Dendritic cell treated with granulocyte-macrophage colony-stimulating factor and Interleukin-4, amounts not matched to agents 40 ng/mL and 50 ng/mL, for 4 days (primary cell): ENCODE results near the gene GPC6.

Experiments used
- H3K27ac Mint-ChIP-seq: one replicate; pipeline ENCODE4 v1.8.0; 2022; ENCODE audit warnings: mild to moderate bottlenecking, mixed read lengths
- H3K27me3 Mint-ChIP-seq: one replicate; pipeline ENCODE4 v1.8.0; 2022; ENCODE audit warnings: mild to moderate bottlenecking, mixed read lengths
- H3K36me3 Mint-ChIP-seq: one replicate; pipeline ENCODE4 v1.8.0; 2022; ENCODE audit warnings: low read depth, mixed read lengths
- H3K4me1 Mint-ChIP-seq: one replicate; pipeline ENCODE4 v1.8.0; 2022; ENCODE audit warnings: low read depth, mixed read lengths
- H3K4me3 Mint-ChIP-seq: one replicate; pipeline ENCODE4 v1.8.0; 2022; ENCODE audit warnings: mild to moderate bottlenecking, moderate library complexity, mixed read lengths
- H3K9me3 Mint-ChIP-seq: one replicate; pipeline ENCODE4 v1.8.0; 2022; ENCODE audit warnings: mixed read lengths
- intact Hi-C: fragments of 100-400 bp; cut with micrococcal nuclease; formaldehyde crosslinking; loops from one replicate; pipeline ENCODE4 v1.15.0; 2022

GPC6 gene

GRCh38 chr13:94033830-94034642 is 807.4 kb downstream of the GPC6 start:
- H3K4me3 Mint-ChIP-seq: no peak overlapping the region
- peaks cover 18% of the 10 kb centered on the region for H3K9me3 Mint-ChIP-seq
- no peak overlapping the region for H3K27ac Mint-ChIP-seq
- no peaks in the 10 kb centered on the region for H3K36me3 Mint-ChIP-seq
- no peaks in the 10 kb centered on the region for H3K27me3 Mint-ChIP-seq
- H3K4me1 Mint-ChIP-seq: no peaks in the 10 kb centered on the region
- intact Hi-C loops: no loop called here

GRCh38 chr13:94050039-94050438 is 823.4 kb downstream of the GPC6 start:
- Mint-ChIP-seq H3K36me3 (no peaks in the 10 kb centered on the region), H3K27me3 (no peaks in the 10 kb centered on the region), H3K9me3 (peaks cover 5% of the 10 kb centered on the region), H3K27ac (no peak overlapping the region), H3K4me3 (no peak overlapping the region), H3K4me1 (no peaks in the 10 kb centered on the region)
- intact Hi-C loops: no loop called here

GRCh38 chr13:94050686-94051085 is 824.1 kb downstream of the GPC6 start:
- no peak overlapping the region for H3K27ac Mint-ChIP-seq
- H3K9me3 Mint-ChIP-seq: peaks cover 5% of the 10 kb centered on the region
- intact Hi-C loops: no loop called here
- no peaks in the 10 kb centered on the region for H3K27me3 Mint-ChIP-seq
- H3K36me3 Mint-ChIP-seq: no peaks in the 10 kb centered on the region
- H3K4me1 Mint-ChIP-seq: no peaks in the 10 kb centered on the region
- H3K4me3 Mint-ChIP-seq: no peak overlapping the region

DNA sequence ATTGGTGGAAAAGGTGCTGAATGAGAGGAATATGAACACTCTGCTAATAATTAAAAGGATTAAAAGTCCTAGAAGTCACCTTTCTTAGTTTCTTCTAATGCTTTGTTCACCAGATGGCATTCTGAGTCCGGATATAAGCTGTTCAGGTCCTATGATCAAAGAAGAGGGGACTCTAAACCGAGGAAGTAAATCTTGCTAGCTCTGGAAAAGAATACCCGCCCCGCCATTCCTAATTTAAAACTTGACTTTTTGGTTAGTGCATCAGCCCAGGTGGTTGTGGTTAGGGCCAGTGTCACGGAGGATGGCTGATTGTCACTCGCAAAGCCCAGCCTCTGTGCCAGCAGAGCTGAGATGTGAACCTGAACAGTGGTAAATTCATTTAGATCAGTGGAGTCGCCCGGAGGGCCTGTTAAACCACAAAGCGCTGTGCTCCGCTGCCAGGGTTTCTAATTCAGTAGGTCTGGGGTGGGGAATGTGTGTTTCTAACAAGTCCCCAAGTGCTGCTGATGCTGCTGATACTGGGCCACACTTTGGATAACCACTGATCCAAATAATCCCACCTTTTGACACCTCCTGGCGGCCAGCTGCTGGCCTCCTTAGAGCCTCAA is 827.5 kb downstream of the GPC6 start:
- intact Hi-C loops: no loop called here
- Mint-ChIP-seq H3K36me3 (no peaks in the 10 kb centered on the region), H3K9me3 (peaks cover 5% of the 10 kb centered on the region), H3K27ac (no peak overlapping the region), H3K27me3 (no peaks in the 10 kb centered on the region), H3K4me1 (no peaks in the 10 kb centered on the region), H3K4me3 (no peak overlapping the region)

DNA sequence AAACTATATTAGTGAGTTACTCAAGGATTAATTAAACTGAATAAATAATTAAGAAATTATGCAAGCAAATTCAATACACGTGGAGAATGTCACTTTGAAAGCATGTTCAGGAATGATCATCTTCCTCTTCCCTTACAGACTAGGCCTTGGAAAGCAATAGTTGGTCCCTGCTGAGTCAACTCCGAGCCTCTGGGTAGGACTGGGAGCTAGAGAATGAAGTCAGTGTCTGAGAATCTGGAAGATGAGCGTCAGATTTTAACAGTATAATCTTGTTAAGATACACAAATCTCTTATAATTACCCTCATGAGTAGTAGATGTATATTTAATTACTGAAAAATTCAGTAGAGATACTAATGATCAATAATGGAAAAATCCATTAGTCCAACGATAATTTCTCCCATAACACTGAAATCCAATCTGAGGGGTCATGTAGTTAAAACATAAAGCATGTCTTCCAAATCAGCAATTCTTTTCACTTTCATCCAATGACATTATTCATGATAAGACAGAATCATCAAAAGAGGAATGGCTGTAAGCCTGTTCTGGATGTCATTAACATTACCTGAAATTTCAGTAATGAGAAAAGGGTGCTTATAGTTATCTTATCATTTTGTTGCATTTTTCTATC is 829.9 kb downstream of the GPC6 start:
- H3K9me3 Mint-ChIP-seq: no peaks in the 10 kb centered on the region
- no peaks in the 10 kb centered on the region for H3K27me3 Mint-ChIP-seq
- no peak overlapping the region for H3K4me3 Mint-ChIP-seq
- no peaks in the 10 kb centered on the region for H3K4me1 Mint-ChIP-seq
- intact Hi-C loops: no loop called here
- no peak overlapping the region for H3K27ac Mint-ChIP-seq
- no peaks in the 10 kb centered on the region for H3K36me3 Mint-ChIP-seq

DNA sequence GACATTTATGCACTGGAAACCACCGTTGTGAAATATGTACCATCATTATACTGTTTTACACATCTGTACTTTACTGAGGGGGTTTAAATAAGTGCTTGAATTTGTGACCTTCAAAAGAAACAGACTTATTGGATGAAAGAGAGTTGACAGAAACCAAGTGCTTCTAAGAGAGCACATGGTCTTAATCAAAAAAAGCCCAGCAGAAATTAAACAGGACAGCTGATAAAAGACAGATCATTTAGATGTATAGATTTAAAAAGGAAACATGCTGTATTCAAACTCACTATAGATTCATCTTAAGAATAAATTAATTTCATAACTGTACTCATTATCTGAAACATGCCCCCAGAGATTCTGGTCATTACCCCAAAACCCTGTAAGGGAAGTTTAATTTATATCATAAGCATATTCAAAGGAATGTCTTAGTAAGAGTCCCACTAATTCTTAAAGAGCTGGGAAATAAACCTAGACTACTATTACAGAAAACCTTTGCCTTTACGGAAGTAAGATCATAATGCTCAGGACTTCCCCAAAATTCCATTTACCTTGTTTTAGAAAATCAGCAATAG is 831.1 kb downstream of the GPC6 start:
- Mint-ChIP-seq H3K4me1 (no peaks in the 10 kb centered on the region), H3K36me3 (no peaks in the 10 kb centered on the region), H3K9me3 (no peaks in the 10 kb centered on the region), H3K27me3 (no peaks in the 10 kb centered on the region), H3K4me3 (no peak overlapping the region), H3K27ac (no peak overlapping the region)
- intact Hi-C loops: no loop called here

DNA sequence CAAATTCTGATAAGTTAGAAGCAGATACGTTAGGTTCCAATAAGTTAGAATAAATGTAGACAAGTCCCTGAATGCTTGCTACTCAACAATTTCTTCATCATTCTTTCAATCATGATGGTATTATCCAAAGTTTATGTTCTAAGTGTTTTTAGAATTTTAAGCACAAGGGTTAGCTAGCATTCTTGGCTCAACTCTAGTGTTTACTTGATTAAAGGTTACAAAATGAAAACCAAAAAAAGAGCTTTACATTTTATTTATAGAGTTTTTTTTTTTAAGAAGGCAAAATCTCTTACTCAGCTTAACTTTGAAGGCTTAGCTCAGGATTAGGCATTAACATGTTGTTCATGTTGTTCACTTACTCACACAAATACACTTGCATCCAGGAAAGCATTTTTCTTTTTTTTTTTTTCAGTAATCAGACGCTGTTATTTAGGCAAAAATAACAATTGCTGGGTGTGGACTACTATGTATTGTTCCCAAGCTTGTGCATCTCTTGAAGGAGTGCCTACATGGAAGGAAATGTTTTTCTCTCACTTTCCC is 832.3 kb downstream of the GPC6 start:
- Mint-ChIP-seq H3K27ac (no peak overlapping the region), H3K9me3 (no peaks in the 10 kb centered on the region), H3K27me3 (no peaks in the 10 kb centered on the region), H3K36me3 (no peaks in the 10 kb centered on the region), H3K4me1 (no peaks in the 10 kb centered on the region), H3K4me3 (no peak overlapping the region)
- intact Hi-C loops: no loop called here

DNA sequence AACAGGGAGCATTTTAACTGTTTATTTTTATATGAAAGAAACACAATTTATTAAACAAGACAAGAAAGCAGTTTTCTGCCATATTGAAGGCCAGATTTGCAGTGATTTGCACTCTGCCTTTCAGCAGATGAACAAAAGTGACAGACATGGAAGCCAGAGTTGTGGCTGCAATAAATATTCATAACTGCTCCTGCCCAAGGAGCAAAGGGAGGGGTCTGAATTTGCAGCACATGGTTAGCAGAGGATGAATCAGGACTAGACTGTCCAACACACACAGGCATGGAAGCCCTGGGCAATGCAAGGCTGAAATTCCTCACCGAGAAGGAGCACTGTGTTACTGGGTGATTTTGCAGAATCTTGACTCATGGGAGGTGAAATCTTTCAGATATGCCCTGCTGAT is 834.7 kb downstream of the GPC6 start:
- intact Hi-C loops: no loop called here
- H3K9me3 Mint-ChIP-seq: no peaks in the 10 kb centered on the region
- H3K27ac Mint-ChIP-seq: no peak overlapping the region
- no peak overlapping the region for H3K4me3 Mint-ChIP-seq
- H3K4me1 Mint-ChIP-seq: no peaks in the 10 kb centered on the region
- H3K27me3 Mint-ChIP-seq: no peaks in the 10 kb centered on the region
- no peaks in the 10 kb centered on the region for H3K36me3 Mint-ChIP-seq

- H3K27me3 Mint-ChIP-seq: no peaks in the 10 kb centered on the region
- H3K27ac Mint-ChIP-seq: no peak overlapping the region
- no peaks in the 10 kb centered on the region for H3K36me3 Mint-ChIP-seq
- H3K4me1 Mint-ChIP-seq: no peaks in the 10 kb centered on the region
- peaks cover 8% of the 10 kb centered on the region for H3K9me3 Mint-ChIP-seq
- intact Hi-C loops: no loop called here
- H3K4me3 Mint-ChIP-seq: no peak overlapping the region
These were observed 836.5 kb downstream of the GPC6 start for GRCh38 chr13:94063096-94063495.

DNA sequence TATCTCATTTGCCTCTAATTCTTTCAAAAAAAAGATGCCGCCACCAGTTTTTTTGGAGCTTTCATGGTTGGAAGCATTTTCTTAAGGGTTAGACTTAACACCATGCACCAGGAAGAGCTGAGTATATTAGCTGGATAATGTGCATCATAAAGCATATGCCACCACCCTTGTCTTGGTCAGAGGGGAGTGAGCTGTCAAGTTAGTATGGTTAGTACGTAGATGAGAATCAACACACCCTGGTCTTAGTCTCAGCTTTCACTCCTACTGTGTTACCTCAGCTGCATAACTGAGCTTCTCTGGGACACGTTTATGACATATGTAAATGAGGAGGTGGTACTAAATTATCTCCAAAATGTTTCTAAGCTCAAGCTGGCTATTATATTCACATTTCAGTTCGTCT is 837.2 kb downstream of the GPC6 start:
- intact Hi-C loops: no loop called here
- no peaks in the 10 kb centered on the region for H3K27me3 Mint-ChIP-seq
- peaks cover 15% of the 10 kb centered on the region for H3K9me3 Mint-ChIP-seq
- H3K4me3 Mint-ChIP-seq: no peak overlapping the region
- no peak overlapping the region for H3K27ac Mint-ChIP-seq
- no peaks in the 10 kb centered on the region for H3K4me1 Mint-ChIP-seq
- H3K36me3 Mint-ChIP-seq: no peaks in the 10 kb centered on the region

- Mint-ChIP-seq H3K36me3 (no peaks in the 10 kb centered on the region), H3K4me3 (no peak overlapping the region), H3K4me1 (no peaks in the 10 kb centered on the region), H3K27ac (no peak overlapping the region), H3K9me3 (peaks cover 30% of the 10 kb centered on the region), H3K27me3 (no peaks in the 10 kb centered on the region)
- intact Hi-C loops: no loop called here
These were observed 839.1 kb downstream of the GPC6 start for GRCh38 chr13:94065741-94066140.

GRCh38 chr13:94073007-94073744 is 846.6 kb downstream of the GPC6 start:
- Mint-ChIP-seq H3K27ac (no peak overlapping the region), H3K4me3 (no peak overlapping the region), H3K9me3 (peaks cover 49% of the 10 kb centered on the region), H3K4me1 (no peaks in the 10 kb centered on the region), H3K27me3 (no peaks in the 10 kb centered on the region), H3K36me3 (no peaks in the 10 kb centered on the region)
- intact Hi-C loops: no loop called here

DNA sequence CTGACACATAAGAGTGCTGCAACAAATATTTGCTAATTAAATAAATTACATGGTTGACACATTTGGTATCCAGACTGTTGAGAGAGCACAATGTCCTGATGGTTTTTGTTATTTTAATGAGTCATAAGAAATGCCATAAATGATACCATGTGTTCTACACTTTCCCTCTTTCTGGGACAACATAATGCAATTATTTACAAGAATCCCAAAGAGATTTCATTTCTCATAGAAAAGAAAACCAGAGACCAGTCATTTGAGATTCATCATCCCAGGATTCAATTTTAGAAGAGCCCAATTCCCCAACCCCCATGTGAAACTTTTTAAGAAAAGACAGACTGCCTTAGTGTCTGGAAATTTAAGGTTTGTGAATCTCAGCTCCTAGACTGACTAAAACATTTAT is 853.3 kb downstream of the GPC6 start:
- Mint-ChIP-seq H3K4me3 (no peak overlapping the region), H3K27me3 (no peaks in the 10 kb centered on the region), H3K36me3 (no peaks in the 10 kb centered on the region)

More for the DNA sequence above, 853.3 kb downstream of the GPC6 start:
- intact Hi-C loops: no loop called here
- Mint-ChIP-seq H3K27ac (no peak overlapping the region), H3K9me3 (peaks cover 43% of the 10 kb centered on the region), H3K4me1 (no peaks in the 10 kb centered on the region)
